ENCODE measurements around the gene VPS37B. TPM values are rescaled to one million over a fixed set of nuclear protein-coding genes. Genes with fewer than 3 reads are reported as not detected.

The VPS37B gene
- total and polyA plus RNA-seq, 2 donors (not counting 1 experiment from before 2014, with no cell fraction given): 66.7 to 88.1 TPM

- ChIA-PET POLR2A (interaction anchor here (0.9 kb wide), 1 partner anchor 23 kb away, joined by 3 read pairs; no protein-coding TSS in a partner anchor), CTCF (interaction anchor here (0.9 to 19.2 kb wide), 8 partner anchors 9 to 95 kb away, joined by 3 to 388 read pairs (median 3); no protein-coding TSS in a partner anchor)
- H3K9me3 Mint-ChIP-seq (ENCODE audit: insufficient read depth): no peaks in the 10 kb centered on the region
- Histone ChIP-seq H3K4me3 (ENCODE audit: control extremely low read depth in 1 of 5, extremely low read depth in 1 of 5, insufficient read depth in 1 of 5, low read depth in 2 of 5, low read length in 4 of 5) (no peak overlapping the region), H3K4me2 (replicated peaks; ENCODE audit: low read depth, low read length, poor library complexity, severe bottlenecking) (no peak overlapping the region), H4K20me1 (ENCODE audit: control insufficient read depth, insufficient read depth, low read length, poor library complexity, severe bottlenecking) (peaks cover 66% of the 10 kb centered on the region), H3K36me3 (replicated peaks in 1 of 2; ENCODE audit: control extremely low read depth in 1 of 2, control insufficient read depth in 1 of 2, extremely low read depth in 1 of 2, insufficient read depth in 2 of 2, low read length in 1 of 2) (peaks cover 3 to 89% of the 10 kb centered on the region in 2 experiments), H3K27ac (ENCODE audit: low read length in 2 of 2) (no peak overlapping the region), H3K4me1 (ENCODE audit: control insufficient read depth in 2 of 2, insufficient read depth in 2 of 2, low read length in 2 of 2) (peaks cover 9 to 17% of the 10 kb centered on the region in 2 donors), H2AFZ (ENCODE audit: insufficient read depth, low read depth, low read length, poor library complexity, severe bottlenecking) (no peak overlapping the region), H3K9me3 (ENCODE audit: control extremely low read depth in 1 of 3, control insufficient read depth in 2 of 3, insufficient read depth in 1 of 3, low read length in 2 of 3) (no peaks in the 10 kb centered on the region), H3K27me3 (replicated peaks in 1 of 4; ENCODE audit: control extremely low read depth in 1 of 4, control insufficient read depth in 3 of 4, insufficient read depth in 4 of 4, low read length in 3 of 4) (no peaks in the 10 kb centered on the region), H3K9ac (ENCODE audit: low read length) (no peak overlapping the region), H3K79me2 (ENCODE audit: control insufficient read depth, insufficient read depth, low read length) (peaks cover 5% of the 10 kb centered on the region)
- 95% methylated on average over 39 of the region's 40 CpGs for WGBS (ENCODE audit: insufficient coverage)
- no peak overlapping the region for H3K4me3 Mint-ChIP-seq
- H3K4me1 Mint-ChIP-seq: peaks cover 12% of the 10 kb centered on the region
- H3K27me3 Mint-ChIP-seq: no peaks in the 10 kb centered on the region
- TF ChIP-seq EZH2 (IDR thresholded peaks at IDR 0.05; ENCODE audit: borderline replicate concordance, insufficient read depth, low read depth, low read length, poor library complexity, severe bottlenecking) (no peak), CTCF (IDR thresholded peaks at IDR 0.05) (no peak)
- no peak for ATAC-seq (ENCODE audit: low read depth)
- intact Hi-C loops (cut with micrococcal nuclease): no loop called here
- no peak for DNase-seq
- no peak overlapping the region for H3K27ac Mint-ChIP-seq
These were observed 39.7 kb downstream of the VPS37B start for GRCh38 chr12:122855928-122856831.

Measured in B cell (primary cell).